GDM1 (cell line): ENCODE measurements around the gene ZNF268.
A peak's percentile ranks its signal among the peaks of the same experiment; 100 is the strongest.

Source experiments
- DNase-seq: peaks from one replicate; lab custom pipeline; 2025; lab: John Stamatoyannopoulos, UW

The ZNF268 gene

GRCh38 chr12:133181238-133181959 is at the start of gene ZNF268:
TSS of gene ZNF268 (plus strand) at chr12:133181495. CDS start at chr12:133181998, 503 bp downstream.
- peak; percentile 84 for DNase-seq

- DNase-seq: no peak
These were observed 45.5 kb upstream of the ZNF268 start for GRCh38 chr12:133135747-133136146.

DNA sequence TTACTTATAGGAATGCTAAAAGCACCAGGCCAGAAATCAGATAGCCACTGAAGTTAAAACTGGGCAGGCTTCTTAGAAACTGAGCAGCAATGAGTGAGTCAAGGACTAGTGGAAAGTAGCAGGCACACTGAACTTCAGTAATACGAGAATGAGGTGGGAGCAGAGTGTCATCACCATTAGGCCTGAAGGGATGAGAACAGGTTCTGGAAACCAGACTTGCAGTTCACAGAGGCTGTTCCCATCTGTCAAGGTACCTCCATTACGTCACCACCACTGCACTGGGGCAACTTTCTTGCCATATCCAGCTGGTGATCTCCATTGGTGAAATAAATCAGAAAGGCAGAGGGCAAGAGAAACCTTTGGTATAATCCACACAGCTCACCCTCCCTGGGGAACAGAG is 35.3 kb upstream of the ZNF268 start:
- no peak for DNase-seq

DNA sequence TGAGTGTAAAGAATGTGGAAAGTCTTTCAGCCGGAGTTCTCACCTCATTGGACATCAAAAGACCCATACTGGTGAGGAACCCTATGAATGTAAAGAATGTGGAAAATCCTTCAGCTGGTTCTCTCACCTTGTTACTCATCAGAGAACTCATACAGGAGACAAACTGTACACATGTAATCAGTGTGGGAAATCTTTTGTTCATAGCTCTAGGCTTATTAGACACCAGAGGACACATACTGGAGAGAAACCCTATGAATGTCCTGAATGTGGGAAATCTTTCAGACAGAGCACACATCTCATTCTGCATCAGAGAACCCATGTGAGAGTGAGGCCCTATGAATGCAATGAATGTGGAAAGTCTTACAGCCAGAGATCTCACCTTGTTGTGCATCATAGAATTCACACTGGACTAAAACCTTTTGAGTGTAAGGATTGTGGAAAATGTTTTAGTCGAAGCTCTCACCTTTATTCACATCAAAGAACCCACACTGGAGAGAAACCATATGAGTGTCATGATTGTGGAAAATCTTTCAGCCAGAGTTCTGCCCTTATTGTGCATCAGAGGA is 25.1 kb upstream of the ZNF268 start:
- no peak for DNase-seq

- DNase-seq: no peak
These were observed 15.5 kb upstream of the ZNF268 start for GRCh38 chr12:133165776-133166175.

- no peak for DNase-seq
These were observed 8.8 kb upstream of the ZNF268 start for GRCh38 chr12:133172491-133172890.

GRCh38 chr12:133174901-133175300 is 6.4 kb upstream of the ZNF268 start:
- no peak for DNase-seq

- no peak for DNase-seq
These were observed 626 bp upstream of the ZNF268 start for GRCh38 chr12:133180669-133181068.

DNA sequence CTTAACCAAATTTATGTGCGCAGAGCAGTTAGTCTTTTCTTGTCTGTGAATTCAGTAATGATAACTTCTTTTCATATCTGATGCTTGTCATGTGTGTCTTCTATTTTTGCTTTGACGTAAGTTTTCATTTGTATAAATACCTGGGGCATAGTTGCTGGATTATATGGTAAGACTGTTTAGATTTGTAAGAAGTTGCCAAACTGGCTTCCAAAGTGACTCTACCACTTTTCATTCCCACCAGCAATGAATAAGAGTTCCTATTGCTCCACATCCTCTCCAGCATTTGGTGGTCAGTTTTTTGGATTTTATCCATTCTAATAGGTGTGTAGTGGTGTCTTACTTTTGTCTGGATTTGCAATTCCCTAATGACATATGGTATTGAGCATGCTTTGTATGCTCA is 8.9 kb downstream of the ZNF268 start:
- no peak for DNase-seq

DNA sequence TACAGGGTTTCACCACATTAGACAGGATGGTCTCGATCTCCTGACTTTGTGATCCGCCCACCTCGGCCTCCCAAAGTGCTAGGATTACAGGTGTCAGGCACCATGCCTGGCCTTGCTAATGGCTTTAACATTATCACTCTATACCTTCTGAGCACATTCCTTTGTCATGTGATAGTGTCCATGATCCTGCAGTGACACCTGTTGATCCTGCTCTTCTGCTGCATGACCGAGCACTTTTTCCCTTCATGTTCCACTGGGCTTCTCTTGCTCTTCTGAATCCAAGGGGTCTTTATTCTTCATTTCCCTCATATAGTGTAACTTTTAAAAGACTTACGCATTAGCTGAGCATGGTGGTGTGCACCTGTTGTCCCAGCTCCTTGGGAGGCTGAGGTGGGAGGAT is 11.6 kb downstream of the ZNF268 start:
- DNase-seq: no peak

GRCh38 chr12:133201888-133202287 is 20.6 kb downstream of the ZNF268 start:
- DNase-seq: no peak

GRCh38 chr12:133202493-133203343 is 21.4 kb downstream of the ZNF268 start:
- DNase-seq: no peak

DNA sequence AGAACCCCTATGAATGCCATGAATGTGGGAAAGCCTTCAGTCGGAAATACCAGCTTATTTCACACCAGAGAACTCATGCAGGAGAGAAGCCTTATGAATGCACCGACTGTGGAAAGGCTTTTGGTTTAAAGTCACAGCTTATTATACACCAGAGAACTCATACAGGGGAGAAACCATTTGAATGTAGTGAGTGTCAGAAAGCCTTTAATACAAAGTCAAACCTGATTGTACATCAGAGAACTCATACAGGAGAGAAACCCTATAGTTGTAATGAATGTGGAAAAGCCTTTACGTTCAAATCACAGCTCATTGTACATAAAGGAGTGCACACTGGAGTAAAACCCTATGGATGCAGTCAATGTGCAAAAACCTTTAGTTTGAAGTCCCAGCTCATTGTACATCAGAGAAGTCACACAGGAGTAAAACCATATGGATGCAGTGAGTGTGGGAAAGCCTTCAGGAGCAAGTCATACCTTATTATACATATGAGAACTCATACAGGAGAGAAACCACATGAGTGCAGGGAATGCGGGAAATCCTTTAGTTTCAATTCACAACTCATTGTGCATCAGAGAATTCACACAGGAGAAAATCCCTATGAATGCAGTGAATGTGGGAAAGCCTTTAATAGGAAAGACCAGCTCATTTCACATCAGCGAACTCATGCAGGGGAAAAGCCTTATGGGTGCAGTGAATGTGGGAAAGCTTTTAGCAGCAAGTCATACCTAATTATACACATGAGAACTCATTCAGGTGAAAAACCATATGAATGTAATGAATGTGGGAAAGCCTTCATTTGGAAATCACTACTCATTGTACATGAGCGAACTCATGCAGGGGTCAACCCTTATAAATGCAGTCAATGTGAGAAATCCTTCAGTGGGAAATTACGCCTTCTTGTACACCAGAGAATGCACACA is 22.3 kb downstream of the ZNF268 start:
- DNase-seq: no peak

GRCh38 chr12:133204264-133204603 is 22.9 kb downstream of the ZNF268 start:
- DNase-seq: no peak

GRCh38 chr12:133206390-133206789 is 25.1 kb downstream of the ZNF268 start:
- no peak for DNase-seq

DNA sequence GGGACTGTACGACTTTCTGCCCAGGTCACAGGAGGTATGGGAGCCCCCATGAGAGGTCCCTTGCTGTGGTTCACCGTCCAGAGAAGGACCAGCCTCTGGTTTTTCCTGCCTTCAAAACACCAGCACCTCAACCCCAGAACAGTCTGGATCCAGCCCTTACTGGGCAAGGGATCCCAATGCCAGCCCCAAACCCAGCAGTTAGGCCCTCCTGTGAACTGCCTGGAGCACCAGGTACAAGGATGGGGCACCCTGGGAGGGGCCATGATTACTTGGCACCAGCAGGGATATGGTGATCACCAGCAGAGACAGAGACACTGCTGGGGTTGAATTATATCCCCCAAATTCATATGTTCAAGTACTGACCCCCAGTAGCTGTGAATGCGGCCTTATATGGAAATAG is 34.4 kb downstream of the ZNF268 start:
- no peak for DNase-seq

- DNase-seq: no peak
These were observed 35.9 kb downstream of the ZNF268 start for GRCh38 chr12:133217219-133217618.

- no peak for DNase-seq
These were observed 39.2 kb downstream of the ZNF268 start for GRCh38 chr12:133220521-133220920.

- DNase-seq: no peak
These were observed 39.9 kb downstream of the ZNF268 start for GRCh38 chr12:133221241-133221640.

GRCh38 chr12:133222211-133222610 is 40.9 kb downstream of the ZNF268 start:
- no peak for DNase-seq

DNA sequence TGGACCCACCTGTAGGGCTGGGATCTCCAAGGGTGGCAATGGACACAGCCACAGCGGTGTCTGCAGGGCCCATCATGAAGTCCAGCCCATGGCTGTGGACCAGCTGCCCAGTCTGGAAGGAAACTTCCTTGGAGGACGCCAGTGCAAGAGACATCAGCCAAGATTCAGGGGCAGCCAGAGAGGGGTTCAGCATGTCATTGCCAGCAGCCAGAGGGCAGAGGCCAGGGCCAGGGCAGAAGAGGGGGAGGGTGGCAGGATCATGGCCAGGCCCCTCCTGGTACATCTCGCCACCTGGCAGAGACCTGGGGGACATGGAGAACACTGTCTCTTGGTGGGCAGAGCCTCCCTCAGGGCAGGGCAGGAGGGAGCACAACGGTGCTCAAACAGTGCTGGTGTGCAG is 44.2 kb downstream of the ZNF268 start:
- no peak for DNase-seq

- no peak for DNase-seq
These were observed 45.4 kb downstream of the ZNF268 start for GRCh38 chr12:133226690-133227089.
